ENCODE data around the gene ST3GAL5.
"Not testable (repeated sequence)": the region's sequence is repeated elsewhere in the genome, so short reads cannot be mapped to it uniquely, and the experiment has no call there.

The ST3GAL5 gene

GRCh38 chr2:85901155-85901554 lies 12.4 kb upstream of the ST3GAL5 start:
- H3K4me3 ChIP-seq (ENCODE audit: low read depth, low read length), result no peak overlapping the region
- no peak for DNase-seq (ENCODE audit: low read depth)
- no peak for TF ChIP-seq CTCF (IDR thresholded peaks at IDR 0.05; ENCODE audit: low read depth, low read length, missing control alignments)

- no peak for DNase-seq (ENCODE audit: low read depth)
- H3K4me3 ChIP-seq (ENCODE audit: low read depth, low read length), result no peak overlapping the region
- no peak for TF ChIP-seq CTCF (IDR thresholded peaks at IDR 0.05; ENCODE audit: low read depth, low read length, missing control alignments)
Measured at GRCh38 chr2:85900366-85900765, 11.6 kb upstream of the ST3GAL5 start.

- TF ChIP-seq CTCF (IDR thresholded peaks at IDR 0.05; ENCODE audit: low read depth, low read length, missing control alignments), result no peak
- no peak for DNase-seq (ENCODE audit: low read depth)
- H3K4me3 ChIP-seq (ENCODE audit: low read depth, low read length), result no peak overlapping the region
Measured at GRCh38 chr2:85899849-85900248, 11.1 kb upstream of the ST3GAL5 start.

GRCh38 chr2:85899284-85899683 lies 10.5 kb upstream of the ST3GAL5 start:
- DNase-seq (ENCODE audit: low read depth), result no peak
- TF ChIP-seq CTCF (IDR thresholded peaks at IDR 0.05; ENCODE audit: low read depth, low read length, missing control alignments), result no peak
- no peak overlapping the region for H3K4me3 ChIP-seq (ENCODE audit: low read depth, low read length)

DNA sequence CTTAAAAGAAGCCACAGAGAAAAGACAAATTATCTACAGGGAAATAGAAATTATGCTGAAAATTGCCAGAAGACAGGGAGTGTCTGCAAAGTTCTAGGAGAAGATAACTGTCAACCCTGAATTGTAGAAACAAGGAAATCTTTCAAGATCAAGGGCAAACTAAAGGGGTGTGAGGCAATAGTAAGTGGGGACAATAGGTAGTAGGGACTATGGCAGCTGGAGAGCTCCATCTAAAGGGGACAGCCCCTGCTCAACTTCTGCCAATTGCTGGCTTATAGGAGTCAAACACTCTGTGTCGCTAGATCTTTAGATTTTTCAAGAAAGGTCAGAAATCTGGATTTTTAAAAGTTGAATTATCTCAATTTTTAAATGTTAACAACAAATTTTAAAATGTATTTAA lies 10.1 kb upstream of the ST3GAL5 start:
- no peak for DNase-seq (ENCODE audit: low read depth)
- no peak for TF ChIP-seq CTCF (IDR thresholded peaks at IDR 0.05; ENCODE audit: low read depth, low read length, missing control alignments)
- no peak overlapping the region for H3K4me3 ChIP-seq (ENCODE audit: low read depth, low read length)

DNA sequence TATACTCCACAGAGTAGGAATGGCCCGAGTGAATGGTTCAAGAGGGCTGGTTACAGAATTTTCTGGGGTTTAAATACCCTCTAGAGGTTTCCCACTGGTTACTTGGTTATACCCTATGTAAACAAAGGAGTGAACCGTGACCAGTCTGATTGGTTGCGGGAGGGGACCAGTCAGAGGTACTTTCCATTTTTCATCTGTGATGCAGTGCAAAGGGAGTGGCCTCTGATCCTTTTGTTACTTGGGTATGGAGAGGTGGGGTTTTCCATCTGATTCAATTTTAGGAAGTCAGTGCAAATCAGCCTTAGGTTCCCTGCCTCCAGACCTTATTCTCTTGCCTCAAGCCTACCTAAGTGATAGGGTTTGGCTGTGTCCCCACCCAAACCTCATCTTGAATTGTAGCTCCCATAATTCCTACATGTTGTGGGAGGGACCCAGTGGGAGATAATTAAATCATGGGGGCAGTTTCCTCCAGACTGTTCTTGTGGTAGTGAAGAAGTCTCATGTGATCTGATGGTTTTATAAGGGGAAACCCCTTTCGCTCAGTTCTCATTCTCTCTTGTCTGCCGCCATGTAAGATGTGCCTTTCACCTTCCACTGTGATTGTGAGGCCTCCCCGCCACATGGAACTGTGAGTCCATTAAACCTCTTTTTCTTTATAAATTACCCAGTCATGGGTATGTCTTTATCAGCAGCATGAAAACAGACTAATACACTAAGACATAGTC lies 5.9 kb upstream of the ST3GAL5 start:
- not testable (repeated sequence) for H3K4me3 ChIP-seq (ENCODE audit: low read depth, low read length); DNase-seq (ENCODE audit: low read depth)

GRCh38 chr2:85893428-85894258 lies 4.9 kb upstream of the ST3GAL5 start:
- no peak overlapping the region for H3K4me3 ChIP-seq (ENCODE audit: low read depth, low read length)
- TF ChIP-seq CTCF (IDR thresholded peaks at IDR 0.05; ENCODE audit: low read depth, low read length, missing control alignments), result no peak
- DNase-seq (ENCODE audit: low read depth), result no peak
